IMR-90 (cell line): ENCODE results near the gene TRIM38. TPM values are rescaled to one million over a fixed set of nuclear protein-coding genes. Genes with fewer than 3 reads are reported as not detected.

ENCODE experiments used
- ATAC-seq: fragments of 200-7000 bp; cut with Tn5 transposase; 2 replicates; pipeline ENCODE4 v1.9.1; 2020; ENCODE audit warnings: low read depth, mild to moderate bottlenecking, moderate library complexity
- BruUV-seq: library from RNA; stranded (reverse); fragments of 400-500 nt; replicated peaks from 2 replicates; lab custom pipeline; 2021; lab: Mats Ljungman, UMichigan
- CTCF ChIA-PET: fragments of 300-600 bp; formaldehyde crosslinking; extraction: SDS; loops from one replicate; lab custom pipeline; 2021; ENCODE audit warnings: antibody characterized with exemption; lab: Yijun Ruan, JAX
- POLR2A ChIA-PET: fragments of 300-600 bp; sonication (Branson Sonifier 250); formaldehyde crosslinking; loops from one replicate; lab custom pipeline; 2022; ENCODE audit warnings: antibody characterized with exemption; ENCODE audit not compliant: unreplicated experiment; lab: Charles Lee
- DNase-seq: peaks from one replicate; pipeline ENCODE4 v3.0.0; 2013
- H2AFZ ChIP-seq: replicated peaks from 2 replicates; pipeline ENCODE3; 2013; ENCODE audit warnings: low read length, mild to moderate bottlenecking; ENCODE audit not compliant: poor library complexity
- H2AK5ac ChIP-seq: 2 replicates; pipeline ENCODE4 v1.6.1; 2013; ENCODE audit warnings: low read depth, low read length, inconsistent platforms
- H2AK9ac ChIP-seq: replicated peaks from 2 replicates; pipeline ENCODE3; 2013; ENCODE audit warnings: mild to moderate bottlenecking, low read depth, low read length, moderate library complexity; ENCODE audit not compliant: poor library complexity
- H2BK120ac ChIP-seq: 2 replicates; pipeline ENCODE4 v1.6.1; 2013; ENCODE audit warnings: low read depth, low read length, inconsistent platforms
- H2BK15ac ChIP-seq: 3 replicates; pipeline ENCODE4 v1.6.1; 2013; ENCODE audit warnings: low read depth, low read length, inconsistent platforms
- H2BK20ac ChIP-seq: 2 replicates; pipeline ENCODE4 v1.6.1; 2013; ENCODE audit warnings: low read depth, mild to moderate bottlenecking, inconsistent platforms, low read length, moderate library complexity
- H2BK5ac ChIP-seq: 2 replicates; pipeline ENCODE4 v1.6.1; 2013; ENCODE audit warnings: mild to moderate bottlenecking, low read depth, low read length, inconsistent platforms; ENCODE audit not compliant: poor library complexity, severe bottlenecking
- H3K14ac ChIP-seq: replicated peaks from 2 replicates; pipeline ENCODE4 v1.6.1; 2013; ENCODE audit warnings: low read depth, low read length, inconsistent platforms
- H3K18ac ChIP-seq: 2 replicates; pipeline ENCODE4 v1.6.1; 2013; ENCODE audit warnings: low read depth, low read length, control low read depth
- H3K23ac ChIP-seq: 2 replicates; pipeline ENCODE4 v1.6.1; 2013; ENCODE audit warnings: low read depth, low read length, inconsistent platforms
- H3K27ac ChIP-seq: 2 replicates; pipeline ENCODE4 v1.5.1; 2013; ENCODE audit warnings: mild to moderate bottlenecking, control low read depth, low read length; ENCODE audit not compliant: insufficient read depth
- H3K27me3 ChIP-seq: 2 replicates; pipeline ENCODE4 v1.6.1; 2013; ENCODE audit warnings: low read length; ENCODE audit not compliant: control insufficient read depth, insufficient read depth
- H3K36me3 ChIP-seq: 2 replicates; pipeline ENCODE4 v1.6.1; 2013; ENCODE audit warnings: low read length, mixed read lengths; ENCODE audit not compliant: control insufficient read depth, insufficient read depth
- H3K4ac ChIP-seq: 2 replicates; pipeline ENCODE4 v1.6.1; 2013; ENCODE audit warnings: low read depth, low read length, inconsistent platforms
- H3K4me1 ChIP-seq: 2 replicates; pipeline ENCODE4 v1.6.1; 2013; ENCODE audit warnings: low read length, mixed read lengths; ENCODE audit not compliant: control insufficient read depth, insufficient read depth
- H3K4me2 ChIP-seq: 2 replicates; pipeline ENCODE4 v1.6.1; 2013; ENCODE audit warnings: low read depth, mild to moderate bottlenecking, control low read depth, low read length, moderate library complexity
- H3K4me3 ChIP-seq: 2 replicates; pipeline ENCODE4 v1.5.1; 2013; ENCODE audit warnings: low read depth, mild to moderate bottlenecking, control low read depth, low read length, moderate library complexity; ENCODE audit not compliant: insufficient read depth
- H3K56ac ChIP-seq: 2 replicates; pipeline ENCODE4 v1.6.1; 2013; ENCODE audit warnings: low read length, inconsistent platforms; ENCODE audit not compliant: insufficient read depth; ENCODE audit errors: extremely low read depth
- H3K79me1 ChIP-seq, 2 experiments: 2 replicates each; pipeline ENCODE4 v1.6.1; 2013; ENCODE audit warnings: low read length in 2 of 2, inconsistent platforms in 1 of 2, low read depth in 1 of 2
- H3K9ac ChIP-seq: 2 replicates; pipeline ENCODE4 v1.6.1; 2013; ENCODE audit warnings: low read depth, low read length, control low read depth
- H3K9me1 ChIP-seq: 2 replicates; pipeline ENCODE4 v1.6.1; 2013; ENCODE audit warnings: low read length, inconsistent platforms; ENCODE audit not compliant: insufficient read depth
- H3K9me3 ChIP-seq: 2 replicates; pipeline ENCODE4 v1.6.1; 2013; ENCODE audit warnings: low read length; ENCODE audit not compliant: control insufficient read depth, insufficient read depth
- H4K20me1 ChIP-seq: 2 replicates; pipeline ENCODE4 v1.6.1; 2013; ENCODE audit warnings: low read length, inconsistent platforms; ENCODE audit not compliant: insufficient read depth
- H4K5ac ChIP-seq: 2 replicates; pipeline ENCODE4 v1.6.1; 2013; ENCODE audit warnings: mild to moderate bottlenecking, low read depth, low read length, control low read depth
- H4K8ac ChIP-seq, 2 experiments: 2 replicates each; pipeline ENCODE4 v1.6.1; 2013; ENCODE audit warnings: low read depth in 2 of 2, low read length in 2 of 2, control low read depth in 1 of 2, inconsistent platforms in 1 of 2
- H4K91ac ChIP-seq: 2 replicates; pipeline ENCODE4 v1.6.1; 2013; ENCODE audit warnings: low read depth, low read length, inconsistent platforms; ENCODE audit not compliant: insufficient read depth
- BHLHE40 ChIP-seq: fragments of 150-350 bp; IDR thresholded peaks from 2 replicates; pipeline ENCODE4 v1.6.1; 2016; ENCODE audit warnings: mild to moderate bottlenecking, low read depth, low read length
- CEBPB ChIP-seq: IDR thresholded peaks from 2 replicates; pipeline ENCODE4 v1.6.1; 2012; ENCODE audit warnings: low read depth, low read length, improper control_type of control experiment
- CHD1 ChIP-seq: IDR thresholded peaks from 2 replicates; pipeline ENCODE4 v1.6.1; 2012; ENCODE audit warnings: low read depth, low read length, improper control_type of control experiment
- FOS ChIP-seq: fragments of 150-350 bp; IDR thresholded peaks from 2 replicates; pipeline ENCODE4 v1.6.1; 2016; ENCODE audit warnings: low read depth, low read length
- MAFK ChIP-seq: IDR thresholded peaks from 2 replicates; pipeline ENCODE4 v1.6.1; 2012; ENCODE audit warnings: low read depth, low read length, improper control_type of control experiment
- MAZ ChIP-seq: IDR thresholded peaks from 2 replicates; pipeline ENCODE4 v1.6.1; 2012; ENCODE audit warnings: low read depth, mild to moderate bottlenecking, low read length, improper control_type of control experiment, moderate library complexity, borderline replicate concordance
- MXI1 ChIP-seq: IDR thresholded peaks from 2 replicates; pipeline ENCODE4 v1.6.1; 2012; ENCODE audit warnings: low read depth, mild to moderate bottlenecking, low read length, moderate library complexity, borderline replicate concordance
- NFE2L2 ChIP-seq: fragments of 150-350 bp; IDR thresholded peaks from 2 replicates; pipeline ENCODE4 v1.6.1; 2016; ENCODE audit warnings: low read depth, mild to moderate bottlenecking, low read length
- POLR2A ChIP-seq: IDR thresholded peaks from 2 replicates; pipeline ENCODE4 v1.6.1; 2012; ENCODE audit warnings: mild to moderate bottlenecking, low read depth, low read length
- RAD21 ChIP-seq: IDR thresholded peaks from 2 replicates; pipeline ENCODE4 v1.6.1; 2012; ENCODE audit warnings: low read length, improper control_type of control experiment
- RCOR1 ChIP-seq: IDR thresholded peaks from 2 replicates; pipeline ENCODE4 v1.6.1; 2012; ENCODE audit warnings: mild to moderate bottlenecking, low read length, improper control_type of control experiment; ENCODE audit not compliant: insufficient replicate concordance
- RFX5 ChIP-seq: IDR thresholded peaks from 2 replicates; pipeline ENCODE4 v1.8.0; 2012; ENCODE audit warnings: low read depth, mild to moderate bottlenecking, low read length, moderate library complexity
- SMC3 ChIP-seq: fragments of 150-350 bp; IDR thresholded peaks from 2 replicates; pipeline ENCODE4 v1.6.1; 2016; ENCODE audit warnings: low read depth, mild to moderate bottlenecking, antibody characterized with exemption, low read length, moderate library complexity
- WGBS, 2 experiments: methylation state at CpG; one replicate each; pipeline versions ENCODE4 v1.1.5 to v1.1.7; 2013; ENCODE audit warnings: missing lambda C conversion rate in 2 of 2; ENCODE audit not compliant: insufficient read length in 1 of 2; ENCODE audit errors: extremely low coverage in 2 of 2; 5-methylcytosine and 5-hydroxymethylcytosine counted together
- dilution Hi-C: fragments of 300-500 bp; cut with HindIII; formaldehyde crosslinking; loops from one replicate; pipeline ENCODE4 v1.14.3; 2018; ENCODE audit warnings: low sequenced_read_pairs; ENCODE audit not compliant: unreplicated experiment
- in situ Hi-C: fragments of 300-500 bp; cut with MboI; formaldehyde crosslinking; loops from 3 replicates; pipeline ENCODE4 v1.14.3; 2019; ENCODE audit warnings: low sequenced_read_pairs, inconsistent platforms, mixed read lengths
- intact Hi-C: fragments of 100-400 bp; cut with micrococcal nuclease; formaldehyde crosslinking; loops from 2 replicates; pipeline ENCODE4 v1.10.0; 2022
- polyA plus RNA-seq, 3 experiments: library from polyadenylated mRNA; depleted of rRNA; stranded (reverse); fragments of >200 nt; gene quantifications; 2 replicates each; pipeline ENCODE4 v1.2.3, GENCODE V29; 2012; ENCODE audit warnings: low replicate concordance in 1 of 3
- total RNA-seq: library from RNA; depleted of rRNA; stranded (reverse); fragments of >200 nt; gene quantifications from 2 replicates; pipeline ENCODE4 v1.2.3, GENCODE V29; 2012
- TF ChIP-seq, protein P1 (sequence below): fragments of 150-350 bp; IDR thresholded peaks from 2 replicates; pipeline ENCODE4 v1.6.1; 2016; ENCODE audit warnings: low read depth, mild to moderate bottlenecking, low read length, moderate library complexity, borderline replicate concordance
- TF ChIP-seq, protein P2 (sequence below): conservative IDR thresholded peaks from 2 replicates; pipeline ENCODE4 v1.5.1; 2012; ENCODE audit warnings: mild to moderate bottlenecking, low read depth, low read length, improper control_type of control experiment
- TF ChIP-seq, protein P3 (sequence below): fragments of 150-350 bp; IDR thresholded peaks from 2 replicates; pipeline ENCODE4 v1.6.1; 2017; ENCODE audit warnings: mild to moderate bottlenecking, antibody characterized with exemption, low read length, low read depth

Gene TRIM38
- total and polyA plus RNA-seq, 2 of the 4 experiments (the other 2 are of a cell fraction), result 4.1 to 6.3 TPM

DNA sequence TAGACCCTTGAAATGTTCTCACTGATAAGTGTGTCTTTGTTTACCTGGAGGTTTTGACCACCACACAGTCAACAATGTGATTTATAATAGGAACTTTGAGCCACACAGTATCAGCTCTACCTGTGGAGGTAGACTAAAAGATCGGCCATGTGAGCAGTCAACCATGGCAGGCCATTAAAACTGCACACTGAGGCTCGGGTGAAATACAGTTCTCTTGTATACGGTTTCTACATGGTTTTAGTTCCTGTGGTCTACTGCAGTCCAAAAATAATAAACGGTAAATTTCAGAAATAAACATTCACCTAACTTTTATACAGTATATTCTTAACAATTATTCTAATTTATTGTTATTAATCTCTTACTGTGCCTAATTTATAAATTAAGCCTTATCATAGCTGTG lies 47.2 kb downstream of the TRIM38 start:
- ChIA-PET CTCF (interaction anchor here (1.9 kb wide), 1 partner anchor 18 kb away, joined by 9 read pairs; no protein-coding TSS in a partner anchor), POLR2A (no interaction called here)
- H4K91ac ChIP-seq, result no peak overlapping the region
- no peak overlapping the region for H2AK5ac ChIP-seq
- H3K56ac ChIP-seq, result no peak overlapping the region
- H2BK15ac ChIP-seq, result no peak overlapping the region
- H3K27ac ChIP-seq, result no peak overlapping the region
- H3K18ac ChIP-seq, result no peak overlapping the region
- in situ Hi-C loops (no loop called here), intact Hi-C loops (no loop called here), dilution Hi-C loops (no loop called here)
- H2BK5ac ChIP-seq, result no peak overlapping the region
- H3K27me3 ChIP-seq, result no peaks in the 10 kb centered on the region
- H3K4ac ChIP-seq, result no peak overlapping the region
- TF ChIP-seq MXI1, result no peak
- TF ChIP-seq, protein P1, sequence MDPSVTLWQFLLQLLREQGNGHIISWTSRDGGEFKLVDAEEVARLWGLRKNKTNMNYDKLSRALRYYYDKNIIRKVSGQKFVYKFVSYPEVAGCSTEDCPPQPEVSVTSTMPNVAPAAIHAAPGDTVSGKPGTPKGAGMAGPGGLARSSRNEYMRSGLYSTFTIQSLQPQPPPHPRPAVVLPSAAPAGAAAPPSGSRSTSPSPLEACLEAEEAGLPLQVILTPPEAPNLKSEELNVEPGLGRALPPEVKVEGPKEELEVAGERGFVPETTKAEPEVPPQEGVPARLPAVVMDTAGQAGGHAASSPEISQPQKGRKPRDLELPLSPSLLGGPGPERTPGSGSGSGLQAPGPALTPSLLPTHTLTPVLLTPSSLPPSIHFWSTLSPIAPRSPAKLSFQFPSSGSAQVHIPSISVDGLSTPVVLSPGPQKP, result no peak
- TF ChIP-seq, protein P2, sequence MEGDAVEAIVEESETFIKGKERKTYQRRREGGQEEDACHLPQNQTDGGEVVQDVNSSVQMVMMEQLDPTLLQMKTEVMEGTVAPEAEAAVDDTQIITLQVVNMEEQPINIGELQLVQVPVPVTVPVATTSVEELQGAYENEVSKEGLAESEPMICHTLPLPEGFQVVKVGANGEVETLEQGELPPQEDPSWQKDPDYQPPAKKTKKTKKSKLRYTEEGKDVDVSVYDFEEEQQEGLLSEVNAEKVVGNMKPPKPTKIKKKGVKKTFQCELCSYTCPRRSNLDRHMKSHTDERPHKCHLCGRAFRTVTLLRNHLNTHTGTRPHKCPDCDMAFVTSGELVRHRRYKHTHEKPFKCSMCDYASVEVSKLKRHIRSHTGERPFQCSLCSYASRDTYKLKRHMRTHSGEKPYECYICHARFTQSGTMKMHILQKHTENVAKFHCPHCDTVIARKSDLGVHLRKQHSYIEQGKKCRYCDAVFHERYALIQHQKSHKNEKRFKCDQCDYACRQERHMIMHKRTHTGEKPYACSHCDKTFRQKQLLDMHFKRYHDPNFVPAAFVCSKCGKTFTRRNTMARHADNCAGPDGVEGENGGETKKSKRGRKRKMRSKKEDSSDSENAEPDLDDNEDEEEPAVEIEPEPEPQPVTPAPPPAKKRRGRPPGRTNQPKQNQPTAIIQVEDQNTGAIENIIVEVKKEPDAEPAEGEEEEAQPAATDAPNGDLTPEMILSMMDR, result no peak
- TF ChIP-seq MAZ, result no peak
- no peak for TF ChIP-seq SMC3
- no peak for TF ChIP-seq RFX5
- no peak for TF ChIP-seq CHD1
- TF ChIP-seq BHLHE40, result no peak
- no peak for TF ChIP-seq POLR2A
- TF ChIP-seq RAD21, result no peak
- TF ChIP-seq FOS, result no peak
- TF ChIP-seq NFE2L2, result no peak
- no peak for TF ChIP-seq MAFK
- TF ChIP-seq RCOR1, result no peak
- TF ChIP-seq CEBPB, result no peak
- TF ChIP-seq, protein P3, sequence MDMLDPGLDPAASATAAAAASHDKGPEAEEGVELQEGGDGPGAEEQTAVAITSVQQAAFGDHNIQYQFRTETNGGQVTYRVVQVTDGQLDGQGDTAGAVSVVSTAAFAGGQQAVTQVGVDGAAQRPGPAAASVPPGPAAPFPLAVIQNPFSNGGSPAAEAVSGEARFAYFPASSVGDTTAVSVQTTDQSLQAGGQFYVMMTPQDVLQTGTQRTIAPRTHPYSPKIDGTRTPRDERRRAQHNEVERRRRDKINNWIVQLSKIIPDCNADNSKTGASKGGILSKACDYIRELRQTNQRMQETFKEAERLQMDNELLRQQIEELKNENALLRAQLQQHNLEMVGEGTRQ, result no peak
- 60% methylated on average over 2 of the region's 4 CpGs; no CpG with 5 or more reads in 1 of the 2 experiments for WGBS, 2 experiments
- H3K36me3 ChIP-seq, result no peaks in the 10 kb centered on the region
- peak; percentile 62 for ATAC-seq
- peak; percentile 32 for DNase-seq
- H3K14ac ChIP-seq, result no peak overlapping the region
- no peak overlapping the region for H2BK20ac ChIP-seq
- no peaks in the 10 kb centered on the region; a peak in 1 of 4 replicates for H3K79me1 ChIP-seq
- H4K5ac ChIP-seq, result no peak overlapping the region
- no peaks in the 10 kb centered on the region for H3K9me1 ChIP-seq
- BruUV-seq, result no TSS peak
- no peak overlapping the region for H4K8ac ChIP-seq
- H3K23ac ChIP-seq, result no peak overlapping the region
- no peaks in the 10 kb centered on the region for H4K20me1 ChIP-seq
- 0 out of 2 replicates have a peak, but pooled peaks cover 3% of the 10 kb centered on the region for H3K4me1 ChIP-seq
- H3K9me3 ChIP-seq, result no peaks in the 10 kb centered on the region
- no peak overlapping the region for H2BK120ac ChIP-seq
- H3K4me2 ChIP-seq, result no peak overlapping the region
- no peak overlapping the region for H2AFZ ChIP-seq
- H3K9ac ChIP-seq, result no peak overlapping the region
- no peak overlapping the region for H2AK9ac ChIP-seq
- H3K4me3 ChIP-seq, result no peak overlapping the region
